ENCODE measurements around the gene IRF4.

DNA sequence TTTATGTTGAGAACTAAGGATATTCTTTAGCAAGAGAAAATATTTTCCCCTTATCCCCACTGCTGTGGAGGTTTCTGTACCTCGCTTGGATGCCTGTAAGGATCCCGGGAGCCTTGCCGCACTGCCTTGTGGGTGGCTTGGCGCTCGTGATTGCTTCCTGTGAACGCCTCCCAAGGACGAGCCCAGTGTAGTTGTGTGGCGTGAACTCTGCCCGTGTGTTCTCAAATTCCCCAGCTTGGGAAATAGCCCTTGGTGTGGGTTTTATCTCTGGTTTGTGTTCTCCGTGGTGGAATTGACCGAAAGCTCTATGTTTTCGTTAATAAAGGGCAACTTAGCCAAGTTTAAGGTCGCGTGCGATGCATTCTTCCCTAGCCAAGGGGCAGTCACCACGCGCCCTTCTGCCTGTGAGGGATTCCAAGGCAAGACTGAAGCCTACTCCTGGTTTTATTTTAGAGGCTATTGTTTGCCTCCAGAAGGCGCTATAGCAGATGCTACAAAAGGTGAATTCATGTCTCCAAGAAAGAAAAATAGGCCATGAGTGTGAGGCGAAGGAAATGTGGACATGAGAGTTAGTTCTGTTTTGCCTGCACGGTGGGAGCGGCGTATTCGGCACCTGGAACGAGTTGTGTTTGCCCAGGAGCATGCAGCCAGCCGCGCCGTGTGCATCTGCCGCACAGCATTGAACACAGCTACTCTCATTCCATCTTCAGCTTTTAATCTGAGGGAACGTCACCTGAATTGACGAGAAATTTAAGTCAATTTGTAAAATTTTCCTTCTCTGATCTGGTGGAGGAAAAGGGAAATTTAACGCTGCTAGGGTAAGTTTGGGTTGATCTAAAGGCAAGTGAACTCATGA, 40.3 kb upstream of the IRF4 start:
- TF ChIP-seq, protein P1, sequence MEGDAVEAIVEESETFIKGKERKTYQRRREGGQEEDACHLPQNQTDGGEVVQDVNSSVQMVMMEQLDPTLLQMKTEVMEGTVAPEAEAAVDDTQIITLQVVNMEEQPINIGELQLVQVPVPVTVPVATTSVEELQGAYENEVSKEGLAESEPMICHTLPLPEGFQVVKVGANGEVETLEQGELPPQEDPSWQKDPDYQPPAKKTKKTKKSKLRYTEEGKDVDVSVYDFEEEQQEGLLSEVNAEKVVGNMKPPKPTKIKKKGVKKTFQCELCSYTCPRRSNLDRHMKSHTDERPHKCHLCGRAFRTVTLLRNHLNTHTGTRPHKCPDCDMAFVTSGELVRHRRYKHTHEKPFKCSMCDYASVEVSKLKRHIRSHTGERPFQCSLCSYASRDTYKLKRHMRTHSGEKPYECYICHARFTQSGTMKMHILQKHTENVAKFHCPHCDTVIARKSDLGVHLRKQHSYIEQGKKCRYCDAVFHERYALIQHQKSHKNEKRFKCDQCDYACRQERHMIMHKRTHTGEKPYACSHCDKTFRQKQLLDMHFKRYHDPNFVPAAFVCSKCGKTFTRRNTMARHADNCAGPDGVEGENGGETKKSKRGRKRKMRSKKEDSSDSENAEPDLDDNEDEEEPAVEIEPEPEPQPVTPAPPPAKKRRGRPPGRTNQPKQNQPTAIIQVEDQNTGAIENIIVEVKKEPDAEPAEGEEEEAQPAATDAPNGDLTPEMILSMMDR (IDR thresholded peaks at IDR 0.05), result no peak
- TF ChIP-seq POLR2AphosphoS5 (IDR thresholded peaks at IDR 0.05) (no peak), EP300 (IDR thresholded peaks at IDR 0.05) (no peak), POLR2A (IDR thresholded peaks at IDR 0.05) (no peak)
